GM12878 (cell line): ENCODE data around the gene GTSF1L. TPM values are rescaled to one million over a fixed set of nuclear protein-coding genes. Genes with fewer than 3 reads are reported as not detected.

Experiments
- ATAC-seq: fragments of 200-7000 bp; cut with Tn5 transposase; 3 replicates; pipeline ENCODE4 v1.9.1; 2020; ENCODE audit warnings: mild to moderate bottlenecking, moderate library complexity
- BruUV-seq: library from RNA; stranded (reverse); fragments of 400-500 nt; replicated peaks from 2 replicates; lab custom pipeline; 2021; lab: Mats Ljungman, UMichigan
- CTCF ChIA-PET: fragments of 300-600 bp; sonication (Branson Sonifier 250); formaldehyde crosslinking; extraction: SDS; loops from one replicate; lab custom pipeline; 2021; ENCODE audit warnings: inconsistent platforms; lab: Yijun Ruan, JAX
- POLR2A ChIA-PET: fragments of 350-600 bp; formaldehyde crosslinking; extraction: SDS; loops from one replicate; lab custom pipeline; 2021; ENCODE audit warnings: inconsistent platforms; lab: Charles Lee
- RAD21 ChIA-PET: fragments of 300-600 bp; sonication (Branson Sonifier 250); formaldehyde crosslinking; loops from one replicate; lab custom pipeline; 2023; ENCODE audit warnings: antibody characterized with exemption; ENCODE audit not compliant: unreplicated experiment; lab: Charles Lee
- SMC1A ChIA-PET: fragments of 300-600 bp; sonication (Branson Sonifier 250); formaldehyde crosslinking; loops from one replicate; lab custom pipeline; 2023; ENCODE audit not compliant: unreplicated experiment, uncharacterized antibody; lab: Charles Lee
- DNase-seq: peaks from one replicate; pipeline ENCODE4 v3.0.0-alpha.2; 2011; ENCODE audit warnings: low read depth, low spot score
- FAIRE-seq: peaks from 3 replicates; lab custom pipeline; 2011; peaks lifted over from hg19 to GRCh38; lab: Jason Lieb, UNC
- H2AFZ ChIP-seq: 2 replicates; pipeline ENCODE4 v1.6.0; 2011; ENCODE audit warnings: low read depth, low read length, control low read depth; ENCODE audit not compliant: control insufficient read depth
- H3K27ac ChIP-seq: 2 replicates; pipeline ENCODE4 v1.5.1; 2011; ENCODE audit warnings: control low read depth; ENCODE audit not compliant: control insufficient read depth, insufficient read depth
- H3K27me3 ChIP-seq, 2 experiments: replicated peaks in 1 of 2; 2 replicates each; pipeline versions ENCODE4 v1.6.0 to v1.6.1; 2011; ENCODE audit warnings: low read length in 1 of 2; ENCODE audit not compliant: control insufficient read depth in 2 of 2, insufficient read depth in 2 of 2
- H3K36me3 ChIP-seq, 2 experiments: 2 replicates each; pipeline ENCODE4 v1.5.1; 2011; ENCODE audit warnings: low read length in 1 of 2; ENCODE audit not compliant: control insufficient read depth in 2 of 2, insufficient read depth in 2 of 2
- H3K4me1 ChIP-seq: 2 replicates; pipeline ENCODE4 v1.6.1; 2011; ENCODE audit warnings: mild to moderate bottlenecking, low read length, moderate library complexity, mixed read lengths; ENCODE audit not compliant: control insufficient read depth, insufficient read depth
- H3K4me2 ChIP-seq: 2 replicates; pipeline ENCODE4 v1.6.0; 2011; ENCODE audit warnings: control low read depth; ENCODE audit not compliant: control insufficient read depth, insufficient read depth
- H3K4me3 ChIP-seq: fragments of 200-600 bp; sonication (generic); 2 replicates; pipeline ENCODE4 v1.5.1; 2016
- H3K79me2 ChIP-seq: 2 replicates; pipeline ENCODE4 v1.6.0; 2011; ENCODE audit warnings: low read length; ENCODE audit not compliant: control insufficient read depth, insufficient read depth
- H3K9ac ChIP-seq: 2 replicates; pipeline ENCODE4 v1.8.0; 2011; ENCODE audit warnings: low read length, control low read depth, mixed read lengths; ENCODE audit not compliant: control insufficient read depth, insufficient read depth
- H3K9me3 ChIP-seq: replicated peaks from 3 replicates; pipeline ENCODE4 v1.5.1; 2011; ENCODE audit warnings: mild to moderate bottlenecking, low read length; ENCODE audit not compliant: control insufficient read depth, insufficient read depth
- H4K20me1 ChIP-seq: 2 replicates; pipeline ENCODE4 v1.6.0; 2011; ENCODE audit not compliant: control insufficient read depth, insufficient read depth
- EGR1 ChIP-seq, 2 experiments: IDR thresholded peaks; 1 replicate in 1 of 2; 2 replicates in 1 of 2; pipeline ENCODE4 v1.6.1; 2011 to 2012; ENCODE audit warnings: low read depth in 2 of 2, low read length in 2 of 2, borderline replicate concordance in 1 of 2, mild to moderate bottlenecking in 1 of 2, moderate library complexity in 1 of 2
- MEF2B ChIP-seq: fragments of 450-650 bp; IDR thresholded peaks from 2 replicates; pipeline ENCODE4 v1.6.1; 2018; ENCODE audit warnings: mild to moderate bottlenecking, moderate library complexity; ENCODE audit not compliant: partially characterized antibody, poor library complexity, severe bottlenecking
- MTA3 ChIP-seq: IDR thresholded peaks from 2 replicates; pipeline ENCODE4 v1.6.1; 2012; ENCODE audit warnings: low read length, inconsistent platforms, borderline replicate concordance
- NFYA ChIP-seq: IDR thresholded peaks from 2 replicates; pipeline ENCODE4 v1.6.1; 2011; ENCODE audit warnings: low read depth, mild to moderate bottlenecking, low read length, improper control_type of control experiment, borderline replicate concordance
- NFYB ChIP-seq: IDR thresholded peaks from 2 replicates; pipeline ENCODE4 v1.6.1; 2011; ENCODE audit warnings: low read depth, mild to moderate bottlenecking, low read length, improper control_type of control experiment, moderate library complexity; ENCODE audit not compliant: insufficient read depth
- NR2C2 ChIP-seq: IDR thresholded peaks from 2 replicates; pipeline ENCODE4 v1.6.1; 2011; ENCODE audit warnings: borderline replicate concordance, low read depth; ENCODE audit not compliant: control insufficient read depth, insufficient read length
- RAD21 ChIP-seq: IDR thresholded peaks from 2 replicates; pipeline ENCODE4 v1.6.1; 2011; ENCODE audit warnings: mild to moderate bottlenecking, low read depth, low read length, moderate library complexity; ENCODE audit not compliant: insufficient read depth
- SMAD5 ChIP-seq: IDR thresholded peaks from 2 replicates; pipeline ENCODE4 v1.6.1; 2016; ENCODE audit warnings: antibody characterized with exemption, low read depth
- TAF1 ChIP-seq: IDR thresholded peaks from 2 replicates; pipeline ENCODE4 v1.6.1; 2011; ENCODE audit warnings: mild to moderate bottlenecking, low read depth, low read length, borderline replicate concordance
- ZNF384 ChIP-seq: IDR thresholded peaks from 2 replicates; pipeline ENCODE4 v1.6.1; 2012; ENCODE audit warnings: low read depth, mild to moderate bottlenecking, low read length, improper control_type of control experiment, borderline replicate concordance
- WGBS: methylation state at CpG from one replicate; pipeline ENCODE4 v1.1.6; 2016; ENCODE audit warnings: low lambda C conversion rate; ENCODE audit not compliant: insufficient replicate concordance, insufficient coverage; ENCODE audit errors: missing lambda C conversion rate; 5-methylcytosine and 5-hydroxymethylcytosine counted together
- in situ Hi-C: fragments of 300-500 bp; cut with MboI; formaldehyde crosslinking; loops from 9 replicates; pipeline ENCODE4 v1.14.3; 2018; ENCODE audit warnings: mixed read lengths
- intact Hi-C: fragments of 100-400 bp; cut with micrococcal nuclease; formaldehyde crosslinking; loops from one replicate; pipeline ENCODE4 v1.14.2; 2022; ENCODE audit not compliant: unreplicated experiment
- polyA plus RNA-seq, 11 experiments: library from polyadenylated mRNA; depleted of rRNA in 4 of 11; unstranded in 6 of 11; stranded (reverse) in 5 of 11; fragments of >200 nt; fragmentation: Nextera tagmentation in 4 of 11; fragmentation: Illumina TruSeq in 1 of 11; extraction: Ambion mirVana in 4 of 11; extraction: Trizol in 1 of 11; gene quantifications; 1 replicate in 1 of 11; 2 replicates in 10 of 11; pipeline versions ENCODE4 v1.2.1 to v1.2.3, GENCODE V29; 2011 to 2016; ENCODE audit warnings: inconsistent platforms in 2 of 11, missing spikeins in 2 of 11, low read depth in 1 of 11
- total RNA-seq, 4 experiments: library from RNA; depleted of rRNA in 3 of 4; stranded (reverse); fragments of >200 nt in 3 of 4; fragmentation: Illumina TruSeq in 1 of 4; extraction: Trizol in 1 of 4; gene quantifications; 2 replicates each; pipeline versions ENCODE4 v1.2.1 to v1.2.3, GENCODE V29; 2013 to 2021
- TF ChIP-seq, protein P1 (sequence below): IDR thresholded peaks from 2 replicates; pipeline ENCODE4 v1.6.1; 2012; ENCODE audit warnings: low read length, inconsistent platforms
- TF ChIP-seq, protein P2 (sequence below): fragments of 450-650 bp; conservative IDR thresholded peaks from 2 replicates; pipeline ENCODE4 v1.6.1; 2017; ENCODE audit warnings: mild to moderate bottlenecking, moderate library complexity
- TF ChIP-seq, protein P3 (sequence below), 3 experiments: IDR thresholded peaks in 2 of 3; conservative IDR thresholded peaks in 1 of 3; 2 replicates each; pipeline ENCODE4 v1.5.1; 2011; ENCODE audit warnings: low read depth in 3 of 3, low read length in 3 of 3, mild to moderate bottlenecking in 3 of 3, control low read depth in 2 of 3, moderate library complexity in 2 of 3, inconsistent platforms in 1 of 3, mixed read lengths in 1 of 3; ENCODE audit not compliant: control insufficient read depth in 2 of 3, insufficient read depth in 1 of 3; ENCODE audit errors: extremely low read depth in 1 of 3

The GTSF1L gene
- total and polyA plus RNA-seq, 10 of the 15 experiments (the other 5 are each of a cell fraction or from before 2014, with no cell fraction given), result 0.56 to 2.4 (median 1.3) TPM

DNA sequence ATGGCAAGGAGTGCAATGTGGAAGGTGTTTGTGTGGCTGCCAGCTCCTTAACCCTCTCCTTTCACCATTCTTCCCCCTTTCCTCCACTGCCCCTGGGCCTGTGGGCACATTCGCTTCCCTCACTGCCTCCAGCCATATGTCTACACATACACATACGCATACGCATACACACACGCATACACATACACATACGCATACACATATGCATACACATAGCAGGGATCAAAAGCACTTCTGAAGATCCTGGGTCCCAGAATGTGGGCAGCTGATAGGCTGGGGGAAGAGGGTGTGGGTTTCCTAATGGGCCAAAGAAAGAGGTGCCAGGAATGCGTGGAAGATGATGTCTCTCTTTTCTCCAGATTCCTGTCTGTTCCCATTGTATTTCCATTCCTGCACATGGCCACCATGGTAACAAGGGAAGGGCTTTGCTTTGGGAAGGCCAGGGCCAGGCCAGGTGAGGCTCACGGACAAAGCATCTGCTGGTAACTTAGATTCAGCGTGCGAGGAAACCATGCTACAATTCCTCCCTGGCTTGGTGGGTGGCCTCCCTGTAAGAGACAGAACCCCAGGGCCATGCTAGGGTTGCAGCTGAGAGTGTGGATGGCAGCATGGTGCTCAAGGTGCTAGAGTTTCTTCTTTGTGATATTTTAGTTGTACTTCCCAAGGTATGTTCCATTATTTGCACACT lies 44.8 kb upstream of the GTSF1L start:
- no TSS peak for BruUV-seq
- Histone ChIP-seq H3K4me3 (no peak overlapping the region), H4K20me1 (no peaks in the 10 kb centered on the region), H3K4me2 (no peak overlapping the region), H3K9ac (no peak overlapping the region), H3K9me3 (no peaks in the 10 kb centered on the region), H2AFZ (no peak overlapping the region), H3K27ac (no peak overlapping the region), H3K4me1 (no peaks in the 10 kb centered on the region), H3K27me3 (0 out of 4 replicates have a peak, but pooled peaks cover 0 to 2% of the 10 kb centered on the region in 2 experiments), H3K79me2 (no peaks in the 10 kb centered on the region), H3K36me3 (no peaks in the 10 kb centered on the region)
- DNase-seq (no peak), FAIRE-seq (no peak), ATAC-seq (no peak)
- in situ Hi-C loops (no loop called here), intact Hi-C loops (no loop called here)
- no peak for TF ChIP-seq TAF1
- no peak for TF ChIP-seq EGR1 (IDR thresholded peaks at IDR 0.05; ENCODE audit: borderline replicate concordance in 1 of 2, low read depth in 2 of 2, low read length in 2 of 2)
- no peak for TF ChIP-seq MEF2B
- TF ChIP-seq NFYA, result no peak
- no peak for TF ChIP-seq NR2C2
- TF ChIP-seq MTA3, result no peak
- TF ChIP-seq SMAD5, result no peak
- TF ChIP-seq RAD21, result no peak
- TF ChIP-seq, protein P1, sequence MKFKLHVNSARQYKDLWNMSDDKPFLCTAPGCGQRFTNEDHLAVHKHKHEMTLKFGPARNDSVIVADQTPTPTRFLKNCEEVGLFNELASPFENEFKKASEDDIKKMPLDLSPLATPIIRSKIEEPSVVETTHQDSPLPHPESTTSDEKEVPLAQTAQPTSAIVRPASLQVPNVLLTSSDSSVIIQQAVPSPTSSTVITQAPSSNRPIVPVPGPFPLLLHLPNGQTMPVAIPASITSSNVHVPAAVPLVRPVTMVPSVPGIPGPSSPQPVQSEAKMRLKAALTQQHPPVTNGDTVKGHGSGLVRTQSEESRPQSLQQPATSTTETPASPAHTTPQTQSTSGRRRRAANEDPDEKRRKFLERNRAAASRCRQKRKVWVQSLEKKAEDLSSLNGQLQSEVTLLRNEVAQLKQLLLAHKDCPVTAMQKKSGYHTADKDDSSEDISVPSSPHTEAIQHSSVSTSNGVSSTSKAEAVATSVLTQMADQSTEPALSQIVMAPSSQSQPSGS, result no peak
- no peak for TF ChIP-seq NFYB
- TF ChIP-seq, protein P2, sequence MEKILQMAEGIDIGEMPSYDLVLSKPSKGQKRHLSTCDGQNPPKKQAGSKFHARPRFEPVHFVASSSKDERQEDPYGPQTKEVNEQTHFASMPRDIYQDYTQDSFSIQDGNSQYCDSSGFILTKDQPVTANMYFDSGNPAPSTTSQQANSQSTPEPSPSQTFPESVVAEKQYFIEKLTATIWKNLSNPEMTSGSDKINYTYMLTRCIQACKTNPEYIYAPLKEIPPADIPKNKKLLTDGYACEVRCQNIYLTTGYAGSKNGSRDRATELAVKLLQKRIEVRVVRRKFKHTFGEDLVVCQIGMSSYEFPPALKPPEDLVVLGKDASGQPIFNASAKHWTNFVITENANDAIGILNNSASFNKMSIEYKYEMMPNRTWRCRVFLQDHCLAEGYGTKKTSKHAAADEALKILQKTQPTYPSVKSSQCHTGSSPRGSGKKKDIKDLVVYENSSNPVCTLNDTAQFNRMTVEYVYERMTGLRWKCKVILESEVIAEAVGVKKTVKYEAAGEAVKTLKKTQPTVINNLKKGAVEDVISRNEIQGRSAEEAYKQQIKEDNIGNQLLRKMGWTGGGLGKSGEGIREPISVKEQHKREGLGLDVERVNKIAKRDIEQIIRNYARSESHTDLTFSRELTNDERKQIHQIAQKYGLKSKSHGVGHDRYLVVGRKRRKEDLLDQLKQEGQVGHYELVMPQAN, result no peak
- TF ChIP-seq, protein P3, sequence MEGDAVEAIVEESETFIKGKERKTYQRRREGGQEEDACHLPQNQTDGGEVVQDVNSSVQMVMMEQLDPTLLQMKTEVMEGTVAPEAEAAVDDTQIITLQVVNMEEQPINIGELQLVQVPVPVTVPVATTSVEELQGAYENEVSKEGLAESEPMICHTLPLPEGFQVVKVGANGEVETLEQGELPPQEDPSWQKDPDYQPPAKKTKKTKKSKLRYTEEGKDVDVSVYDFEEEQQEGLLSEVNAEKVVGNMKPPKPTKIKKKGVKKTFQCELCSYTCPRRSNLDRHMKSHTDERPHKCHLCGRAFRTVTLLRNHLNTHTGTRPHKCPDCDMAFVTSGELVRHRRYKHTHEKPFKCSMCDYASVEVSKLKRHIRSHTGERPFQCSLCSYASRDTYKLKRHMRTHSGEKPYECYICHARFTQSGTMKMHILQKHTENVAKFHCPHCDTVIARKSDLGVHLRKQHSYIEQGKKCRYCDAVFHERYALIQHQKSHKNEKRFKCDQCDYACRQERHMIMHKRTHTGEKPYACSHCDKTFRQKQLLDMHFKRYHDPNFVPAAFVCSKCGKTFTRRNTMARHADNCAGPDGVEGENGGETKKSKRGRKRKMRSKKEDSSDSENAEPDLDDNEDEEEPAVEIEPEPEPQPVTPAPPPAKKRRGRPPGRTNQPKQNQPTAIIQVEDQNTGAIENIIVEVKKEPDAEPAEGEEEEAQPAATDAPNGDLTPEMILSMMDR (IDR thresholded peaks at IDR 0.05 in 2 of 3, conservative IDR thresholded peaks at IDR 0.05 in 1 of 3; ENCODE audit: control insufficient read depth in 2 of 3, extremely low read depth in 1 of 3, insufficient read depth in 1 of 3, low read depth in 3 of 3, low read length in 3 of 3), result no peak
- TF ChIP-seq ZNF384, result no peak
- WGBS, result 91% methylated on average over 9 of the region's 9 CpGs
- ChIA-PET SMC1A (interaction anchor here (0.6 kb wide), 1 partner anchor 670 kb away, joined by 4 read pairs; no protein-coding TSS in a partner anchor), POLR2A (interaction anchor here (1.0 kb wide), 1 partner anchor 146 kb away, joined by 3 read pairs; no protein-coding TSS in a partner anchor), CTCF (interaction anchor here (0.6 kb wide), 1 partner anchor 15 kb away, joined by 5 read pairs; no protein-coding TSS in a partner anchor), RAD21 (no interaction called here)
